Measurements from ENCODE around the gene GMNN. TPM values are rescaled to one million over a fixed set of nuclear protein-coding genes. Genes with fewer than 3 reads are reported as not detected.

The GMNN gene
- total RNA-seq, 1 experiment from 2014 or later, result 44.6 TPM

- Histone ChIP-seq H3K4me3 (ENCODE audit: low read length) (no peak overlapping the region), H2AFZ (ENCODE audit: low read length) (no peak overlapping the region), H3K9me3 (ENCODE audit: low read length) (no peaks in the 10 kb centered on the region), H3K36me3 (ENCODE audit: low read depth, low read length) (no peaks in the 10 kb centered on the region), H3K9me2 (replicated peaks; ENCODE audit: low read length) (no peaks in the 10 kb centered on the region), H3K4me1 (ENCODE audit: insufficient read depth, low read length) (peaks cover 5% of the 10 kb centered on the region; the same call in 1 of the 2 replicates), H3K4me2 (ENCODE audit: low read length) (no peak overlapping the region), H3K9ac (ENCODE audit: low read length) (no peak overlapping the region), H3K27ac (ENCODE audit: low read length) (no peak overlapping the region), H4K20me1 (ENCODE audit: low read length) (no peaks in the 10 kb centered on the region), H3K79me2 (ENCODE audit: low read length) (no peaks in the 10 kb centered on the region), H3K27me3 (ENCODE audit: low read length) (no peaks in the 10 kb centered on the region), H3F3A (ENCODE audit: low read length, unreplicated experiment) (no peaks in the 10 kb centered on the region)
- TF ChIP-seq EZH2 (IDR thresholded peaks at IDR 0.05; ENCODE audit: low read length, unreplicated experiment) (no peak), EZH2phosphoT487 (IDR thresholded peaks at IDR 0.05; ENCODE audit: borderline replicate concordance, low read length) (no peak), CTCF (conservative IDR thresholded peaks at IDR 0.05; ENCODE audit: low read depth, low read length) (no peak)
- ChIA-PET CTCF (no interaction called here), POLR2A (ENCODE audit: unreplicated experiment) (no interaction called here)
- BruUV-seq (replicated peaks), result no TSS peak
- no peak for ATAC-seq
- DNase-seq, result no peak
- intact Hi-C loops (cut with micrococcal nuclease), result no loop called here
Observed at GRCh38 chr6:24827162-24827561, 52.4 kb downstream of the GMNN start.

GRCh38 chr6:24827970-24828369, 53.2 kb downstream of the GMNN start:
- CTCF ChIA-PET, result no interaction called here
- TF ChIP-seq EZH2phosphoT487 (IDR thresholded peaks at IDR 0.05; ENCODE audit: borderline replicate concordance, low read length) (no peak), EZH2 (IDR thresholded peaks at IDR 0.05; ENCODE audit: low read length, unreplicated experiment) (no peak)
- ATAC-seq (no peak), DNase-seq (no peak)
- no TSS peak for BruUV-seq (replicated peaks)
- Histone ChIP-seq H3K4me1 (ENCODE audit: insufficient read depth, low read length) (peaks cover 2% of the 10 kb centered on the region; the same call in 1 of the 2 replicates), H3K36me3 (ENCODE audit: low read depth, low read length) (no peaks in the 10 kb centered on the region), H3K79me2 (ENCODE audit: low read length) (no peaks in the 10 kb centered on the region), H3K4me2 (ENCODE audit: low read length) (no peak overlapping the region), H2AFZ (ENCODE audit: low read length) (no peak overlapping the region), H3K27ac (ENCODE audit: low read length) (no peak overlapping the region), H3K4me3 (ENCODE audit: low read length) (no peak overlapping the region), H3K9me2 (replicated peaks; ENCODE audit: low read length) (no peaks in the 10 kb centered on the region), H4K20me1 (ENCODE audit: low read length) (no peaks in the 10 kb centered on the region), H3F3A (ENCODE audit: low read length, unreplicated experiment) (no peaks in the 10 kb centered on the region), H3K9me3 (ENCODE audit: low read length) (no peaks in the 10 kb centered on the region), H3K27me3 (ENCODE audit: low read length) (no peaks in the 10 kb centered on the region), H3K9ac (ENCODE audit: low read length) (no peak overlapping the region)
- intact Hi-C loops (cut with micrococcal nuclease), result no loop called here
- POLR2A ChIA-PET (ENCODE audit: unreplicated experiment), result no interaction called here

- CTCF ChIA-PET, result interaction anchor here (0.7 kb wide), 1 partner anchor 48 kb away, joined by 3 read pairs; no protein-coding TSS in a partner anchor
- H3K27me3 ChIP-seq (ENCODE audit: low read length), result no peaks in the 10 kb centered on the region
- no peaks in the 10 kb centered on the region for H3K4me1 ChIP-seq (ENCODE audit: insufficient read depth, low read length)
- no peak overlapping the region for H3K4me2 ChIP-seq (ENCODE audit: low read length)
- no peaks in the 10 kb centered on the region for H4K20me1 ChIP-seq (ENCODE audit: low read length)
- peak; percentile 16 for DNase-seq
- ATAC-seq, result no peak
- H2AFZ ChIP-seq (ENCODE audit: low read length), result no peak overlapping the region
- no peaks in the 10 kb centered on the region for H3F3A ChIP-seq (ENCODE audit: low read length, unreplicated experiment)
- H3K9me2 ChIP-seq (replicated peaks; ENCODE audit: low read length), result no peaks in the 10 kb centered on the region
- H3K4me3 ChIP-seq (ENCODE audit: low read length), result no peak overlapping the region
- TF ChIP-seq CTCF (conservative IDR thresholded peaks at IDR 0.05; ENCODE audit: low read depth, low read length) (peak; percentile 45), EZH2phosphoT487 (IDR thresholded peaks at IDR 0.05; ENCODE audit: borderline replicate concordance, low read length) (no peak)
- no peaks in the 10 kb centered on the region for H3K79me2 ChIP-seq (ENCODE audit: low read length)
- H3K36me3 ChIP-seq (ENCODE audit: low read depth, low read length), result no peaks in the 10 kb centered on the region
- no peak overlapping the region for H3K27ac ChIP-seq (ENCODE audit: low read length)
- H3K9me3 ChIP-seq (ENCODE audit: low read length), result no peaks in the 10 kb centered on the region
- POLR2A ChIA-PET (ENCODE audit: unreplicated experiment), result no interaction called here
- no peak overlapping the region for H3K9ac ChIP-seq (ENCODE audit: low read length)
- intact Hi-C loops (cut with micrococcal nuclease), result no loop called here
- no TSS peak for BruUV-seq (replicated peaks)
Observed at GRCh38 chr6:24829657-24830056, 54.9 kb downstream of the GMNN start.
